GM12875 (cell line): ENCODE measurements around the gene RXFP4.
A peak's percentile ranks its signal among the peaks of the same experiment; 100 is the strongest.

Source experiments
- H3K4me3 ChIP-seq: one replicate; pipeline ENCODE4 v1.5.1; 2011; ENCODE audit warnings: low read depth, low read length, control low read depth
- CTCF ChIP-seq: IDR thresholded peaks from 2 replicates; pipeline ENCODE4 v1.5.1; 2011; ENCODE audit warnings: low read depth, mild to moderate bottlenecking, control low read depth, inconsistent platforms, low read length, moderate library complexity, borderline replicate concordance; ENCODE audit not compliant: insufficient read depth

Gene RXFP4

GRCh38 chr1:155961937-155962336 is 20.5 kb downstream of the RXFP4 start:
- no peak overlapping the region for H3K4me3 ChIP-seq
- peak; percentile 19; the same call in 1 of the 2 replicates for TF ChIP-seq CTCF

GRCh38 chr1:155962599-155963211 is 21.3 kb downstream of the RXFP4 start:
- TF ChIP-seq CTCF: no peak
- H3K4me3 ChIP-seq: no peak overlapping the region

GRCh38 chr1:155964193-155964592 is 22.8 kb downstream of the RXFP4 start:
- no peak overlapping the region for H3K4me3 ChIP-seq
- TF ChIP-seq CTCF: no peak

- H3K4me3 ChIP-seq: no peak overlapping the region
- no peak for TF ChIP-seq CTCF
These were observed 24.7 kb downstream of the RXFP4 start for GRCh38 chr1:155966135-155966534.

GRCh38 chr1:155966750-155967149 is 25.3 kb downstream of the RXFP4 start:
- H3K4me3 ChIP-seq: no peak overlapping the region
- no peak for TF ChIP-seq CTCF

- no peak overlapping the region for H3K4me3 ChIP-seq
- no peak for TF ChIP-seq CTCF
These were observed 26.1 kb downstream of the RXFP4 start for GRCh38 chr1:155967341-155968050.

GRCh38 chr1:155968051-155968400 is 26.6 kb downstream of the RXFP4 start:
- no peak for TF ChIP-seq CTCF
- H3K4me3 ChIP-seq: no peak overlapping the region
